A673 (cell line): ENCODE results near the gene SMIM44.

Source experiments
- EZH2 ChIP-seq: fragments of 200-600 bp; sonication (generic); IDR thresholded peaks from 2 replicates; pipeline ENCODE4 v1.6.1; 2017; ENCODE audit warnings: borderline replicate concordance, low read depth, mild to moderate bottlenecking, mixed read lengths, antibody characterized with exemption, low read length; ENCODE audit not compliant: poor library complexity, severe bottlenecking
- TF ChIP-seq, protein P1 (sequence below): fragments of 300-800, 200-600 bp; sonication (generic); conservative IDR thresholded peaks from 2 replicates; pipeline ENCODE4 v1.5.1; 2017; ENCODE audit warnings: low read depth, mild to moderate bottlenecking, antibody characterized with exemption, low read length, moderate library complexity, mixed read lengths

DNA sequence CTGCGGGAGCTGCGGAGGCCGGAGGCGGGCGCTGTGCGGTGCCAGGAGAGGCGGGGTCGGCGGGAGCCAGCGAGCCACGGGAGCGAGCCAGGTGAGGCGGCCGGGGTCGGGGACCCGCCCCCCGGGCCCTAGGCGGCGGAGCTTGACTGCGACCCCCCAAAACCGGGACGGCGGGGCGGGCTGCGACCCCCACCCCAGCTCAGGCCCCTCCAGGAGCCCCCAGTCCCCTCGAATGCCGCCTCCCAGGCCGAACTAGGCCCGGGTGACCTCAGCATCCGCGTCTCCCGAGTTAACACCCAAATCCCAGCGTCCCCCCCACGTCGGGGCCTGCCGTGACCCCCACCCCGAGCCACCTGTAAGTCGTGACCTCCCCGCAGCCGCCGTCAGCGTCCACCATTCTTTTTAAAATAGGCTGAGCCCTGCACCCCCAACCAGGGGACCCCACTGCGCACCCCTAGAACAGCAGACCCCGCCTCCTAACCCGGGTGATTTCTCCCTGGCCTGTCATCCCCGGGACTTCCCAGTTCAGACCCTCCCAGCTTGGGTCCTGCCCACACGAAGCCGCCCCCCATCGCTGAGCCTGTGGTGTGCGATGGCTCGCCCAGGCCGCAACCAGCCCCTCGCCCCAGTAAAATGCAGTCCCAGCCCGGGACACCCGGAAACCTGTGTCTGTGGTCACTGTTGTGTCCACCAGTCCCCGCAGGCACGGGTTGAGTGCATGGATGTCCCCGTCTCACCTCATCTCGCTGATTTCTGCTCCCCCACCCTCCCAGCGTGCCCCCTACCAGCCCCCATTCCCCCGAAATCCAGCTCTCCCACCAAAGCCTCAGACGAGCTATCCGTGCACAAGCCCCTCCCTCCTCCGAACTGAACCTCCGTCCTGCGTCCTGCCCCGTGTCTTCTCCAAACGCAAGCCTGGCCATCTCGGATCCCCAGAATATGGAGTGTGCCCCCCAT, 23.4 kb upstream of the SMIM44 start:
- TF ChIP-seq, protein P1, sequence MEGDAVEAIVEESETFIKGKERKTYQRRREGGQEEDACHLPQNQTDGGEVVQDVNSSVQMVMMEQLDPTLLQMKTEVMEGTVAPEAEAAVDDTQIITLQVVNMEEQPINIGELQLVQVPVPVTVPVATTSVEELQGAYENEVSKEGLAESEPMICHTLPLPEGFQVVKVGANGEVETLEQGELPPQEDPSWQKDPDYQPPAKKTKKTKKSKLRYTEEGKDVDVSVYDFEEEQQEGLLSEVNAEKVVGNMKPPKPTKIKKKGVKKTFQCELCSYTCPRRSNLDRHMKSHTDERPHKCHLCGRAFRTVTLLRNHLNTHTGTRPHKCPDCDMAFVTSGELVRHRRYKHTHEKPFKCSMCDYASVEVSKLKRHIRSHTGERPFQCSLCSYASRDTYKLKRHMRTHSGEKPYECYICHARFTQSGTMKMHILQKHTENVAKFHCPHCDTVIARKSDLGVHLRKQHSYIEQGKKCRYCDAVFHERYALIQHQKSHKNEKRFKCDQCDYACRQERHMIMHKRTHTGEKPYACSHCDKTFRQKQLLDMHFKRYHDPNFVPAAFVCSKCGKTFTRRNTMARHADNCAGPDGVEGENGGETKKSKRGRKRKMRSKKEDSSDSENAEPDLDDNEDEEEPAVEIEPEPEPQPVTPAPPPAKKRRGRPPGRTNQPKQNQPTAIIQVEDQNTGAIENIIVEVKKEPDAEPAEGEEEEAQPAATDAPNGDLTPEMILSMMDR: no peak
- no peak for TF ChIP-seq EZH2
